Colon (tissue), 2 donors: ENCODE data around the gene KRT6B.
"Not testable (repeated sequence)": the region's sequence is repeated elsewhere in the genome, so short reads cannot be mapped to it uniquely, and the experiment has no call there.

Source experiments
- FAIRE-seq: peaks from 2 replicates; lab custom pipeline; 2012; peaks lifted over from hg19 to GRCh38; lab: Jason Lieb, UNC
- donor health status: control.
- donor health status: control.

Gene KRT6B

GRCh38 chr12:52469853-52470252, 17.9 kb upstream of the KRT6B start:
- no peak for FAIRE-seq

DNA sequence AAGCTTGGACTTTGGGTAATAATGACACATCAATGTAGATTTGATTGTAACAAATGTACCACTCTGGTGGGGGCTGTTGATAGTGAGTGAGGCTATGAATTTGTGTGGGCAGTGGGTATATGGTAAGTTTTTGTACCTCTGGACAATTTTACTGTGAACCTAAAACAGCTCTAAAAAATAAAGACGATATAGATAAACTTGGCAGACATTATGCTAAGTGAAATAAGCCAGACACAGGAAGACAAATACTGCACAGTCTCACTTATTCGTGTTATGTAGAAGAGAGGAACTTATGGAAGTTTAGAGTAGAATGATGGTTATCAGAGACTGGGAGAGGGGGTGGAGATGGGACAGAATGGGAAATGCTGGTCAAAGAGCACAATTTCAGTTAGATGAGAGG, 13.0 kb upstream of the KRT6B start:
- no peak for FAIRE-seq

DNA sequence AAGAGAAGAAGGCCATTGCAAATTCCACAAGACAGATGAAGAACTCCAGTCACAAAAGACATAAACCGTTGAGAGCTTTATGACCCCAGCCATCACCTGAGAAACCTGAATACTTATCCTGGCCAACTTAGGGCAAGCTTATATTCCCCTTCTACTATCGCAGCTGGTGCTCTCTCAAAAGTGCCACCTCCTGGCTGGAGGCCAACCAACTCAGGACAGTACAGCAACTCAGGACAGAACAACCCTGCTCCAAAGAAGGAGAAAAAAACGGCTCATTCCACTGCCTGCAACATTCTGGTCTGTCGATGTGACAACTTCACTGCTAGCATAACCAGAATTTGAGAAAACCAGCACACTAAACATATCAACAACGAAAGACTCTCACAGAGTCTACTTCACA, 9.7 kb upstream of the KRT6B start:
- no peak for FAIRE-seq

- FAIRE-seq = no peak
These were observed 6.9 kb upstream of the KRT6B start for GRCh38 chr12:52458861-52459260.

DNA sequence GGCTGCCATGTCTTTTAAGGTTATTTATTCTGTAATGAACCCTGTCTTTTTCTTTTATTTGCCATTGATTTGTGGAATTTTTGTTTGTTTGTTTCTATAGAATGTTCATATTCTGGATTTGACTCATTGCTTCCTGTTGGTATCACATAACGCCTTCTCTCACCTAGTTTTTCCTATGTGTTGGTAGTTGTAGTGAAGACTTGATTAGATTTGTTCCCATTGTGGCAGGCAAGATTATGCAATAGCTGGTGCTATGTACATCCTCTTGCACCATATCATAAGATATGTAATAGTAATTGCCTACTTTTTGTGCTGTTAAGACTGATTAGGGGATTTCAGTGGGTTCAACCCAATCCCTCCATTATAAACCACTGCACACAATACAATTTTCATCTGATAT, 3.9 kb upstream of the KRT6B start:
- FAIRE-seq = no peak

GRCh38 chr12:52454411-52455201, 2.7 kb upstream of the KRT6B start:
- FAIRE-seq = no peak

GRCh38 chr12:52448228-52448627, 3.7 kb downstream of the KRT6B start:
- FAIRE-seq = no peak

DNA sequence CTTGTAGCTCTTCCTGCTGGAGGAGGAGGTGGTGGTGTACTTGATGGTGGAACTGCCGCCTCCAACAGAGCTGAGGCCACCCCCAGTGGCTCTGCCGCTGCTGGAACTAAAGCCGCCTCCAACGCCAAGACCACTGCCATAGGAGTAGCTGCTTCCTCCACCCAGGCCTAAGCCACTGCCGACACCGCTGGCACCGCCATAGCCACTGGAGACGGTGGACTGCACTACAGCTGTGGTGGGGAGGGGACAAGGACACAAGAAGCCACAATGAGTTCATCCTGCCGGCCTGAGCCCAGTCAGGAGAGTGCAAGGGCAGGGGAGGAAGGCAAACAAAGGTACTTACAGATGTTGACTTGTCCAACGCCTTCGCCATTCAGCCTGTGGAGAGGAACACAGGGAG, 4.8 kb downstream of the KRT6B start:
- FAIRE-seq = not testable (repeated sequence)

GRCh38 chr12:52446367-52447045, 5.4 kb downstream of the KRT6B start:
- no peak for FAIRE-seq

DNA sequence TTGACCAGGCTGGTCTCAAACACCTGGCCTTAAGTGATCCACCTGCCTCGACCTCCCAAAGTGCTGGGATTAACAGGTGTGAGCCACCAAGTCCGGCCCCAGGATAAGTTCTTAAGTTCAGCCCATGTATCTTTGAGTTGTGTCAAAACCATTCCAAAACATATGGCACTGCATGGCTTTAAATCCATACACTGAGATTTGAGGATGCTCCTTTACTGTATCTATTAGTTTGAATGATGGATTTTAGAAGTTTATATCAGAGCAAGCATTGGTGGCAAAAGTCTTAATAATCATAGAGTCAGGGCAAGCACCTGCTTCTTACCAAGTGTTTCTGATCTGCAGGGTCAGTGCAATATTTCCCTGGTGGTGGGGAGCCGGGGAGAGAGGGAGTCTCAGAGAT, 6.1 kb downstream of the KRT6B start:
- no peak for FAIRE-seq

DNA sequence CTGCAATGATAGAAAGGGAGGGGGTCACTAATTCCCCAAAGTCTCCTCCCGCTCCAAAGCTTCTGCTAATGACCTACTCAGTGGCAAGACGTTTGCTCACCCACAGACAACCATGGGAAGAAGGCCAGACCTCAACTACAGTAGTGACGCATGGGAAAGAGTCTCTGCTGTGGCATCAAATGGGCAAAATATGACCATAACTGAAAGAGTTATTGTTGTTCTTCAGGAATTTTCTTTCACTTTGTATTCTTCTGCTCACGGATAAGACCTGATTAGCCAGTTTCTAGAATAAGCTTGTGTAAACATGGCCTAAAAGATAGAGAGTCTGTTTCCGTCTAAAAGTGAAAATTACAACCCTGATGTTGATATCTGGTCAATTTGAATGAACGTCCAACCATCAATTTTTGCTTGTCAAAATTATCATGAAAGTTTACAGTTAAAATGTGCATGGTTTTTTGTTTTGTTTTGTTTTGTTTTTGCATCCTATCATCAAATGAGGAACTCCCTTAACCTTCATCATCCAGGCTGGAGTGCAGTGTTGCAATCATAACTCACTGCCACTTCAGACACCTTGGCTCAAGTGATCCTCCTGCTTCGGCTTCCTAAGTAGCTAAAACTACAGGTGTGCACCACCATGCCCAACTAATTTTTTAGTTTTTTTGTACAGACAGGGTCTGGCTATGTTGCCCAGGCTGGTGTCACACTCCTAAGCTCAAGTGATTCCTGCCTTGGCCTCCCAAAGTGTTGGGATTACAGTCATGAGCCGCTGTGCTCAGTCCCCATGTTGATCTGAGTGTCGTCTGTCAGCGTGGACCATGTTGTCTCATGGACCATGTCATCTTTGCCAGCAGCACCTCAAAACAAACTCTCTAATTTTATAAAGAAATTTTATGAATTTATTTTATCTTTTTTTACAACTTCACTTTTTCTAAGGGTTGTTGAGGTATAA, 7.0 kb downstream of the KRT6B start:
- no peak for FAIRE-seq

DNA sequence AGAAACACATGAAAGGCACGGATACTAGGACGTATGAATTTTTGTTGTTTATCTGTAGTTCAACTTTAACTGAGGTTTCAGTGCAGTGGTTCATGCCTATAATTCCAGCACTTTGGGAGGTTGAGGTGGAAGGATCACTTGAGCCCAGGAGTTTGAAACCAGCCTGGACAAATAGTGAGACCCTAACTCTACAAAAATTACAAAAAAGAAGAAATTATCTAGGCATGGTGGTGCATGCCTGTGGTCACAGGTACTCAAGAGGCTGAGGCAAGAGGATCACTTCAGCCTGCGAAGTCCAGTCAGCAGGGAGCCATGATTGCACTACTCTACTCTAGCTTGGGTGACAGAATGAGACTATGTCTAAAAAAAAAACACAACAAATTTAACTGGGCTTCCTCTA, 8.0 kb downstream of the KRT6B start:
- no peak for FAIRE-seq

- no peak for FAIRE-seq
These were observed 9.3 kb downstream of the KRT6B start for GRCh38 chr12:52442600-52443061.

GRCh38 chr12:52441320-52441911, 10.5 kb downstream of the KRT6B start:
- FAIRE-seq = no peak

DNA sequence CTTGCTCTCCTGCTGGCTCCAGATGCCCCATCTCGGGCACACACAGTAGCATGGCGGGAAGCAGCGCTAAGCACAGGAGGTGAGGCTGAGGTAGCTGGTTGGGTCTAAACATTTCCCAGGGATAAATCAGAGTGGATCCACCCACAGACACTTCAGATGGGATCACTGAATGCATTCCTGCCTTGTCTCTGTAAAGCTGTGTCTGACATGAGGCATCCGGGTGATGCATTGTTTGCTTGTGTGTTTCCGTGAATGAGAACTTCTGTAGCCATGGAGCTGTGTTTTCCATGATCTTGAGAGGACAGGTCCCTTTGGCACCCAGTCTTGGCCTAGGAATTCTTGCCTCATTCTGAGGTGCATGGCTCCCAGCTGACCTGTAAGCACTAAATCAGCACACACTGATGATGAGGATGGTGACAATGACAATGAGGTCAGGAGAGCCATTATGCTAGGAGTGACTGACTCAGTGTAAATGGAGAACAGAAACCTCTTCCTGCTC, 11.1 kb downstream of the KRT6B start:
- FAIRE-seq = no peak

DNA sequence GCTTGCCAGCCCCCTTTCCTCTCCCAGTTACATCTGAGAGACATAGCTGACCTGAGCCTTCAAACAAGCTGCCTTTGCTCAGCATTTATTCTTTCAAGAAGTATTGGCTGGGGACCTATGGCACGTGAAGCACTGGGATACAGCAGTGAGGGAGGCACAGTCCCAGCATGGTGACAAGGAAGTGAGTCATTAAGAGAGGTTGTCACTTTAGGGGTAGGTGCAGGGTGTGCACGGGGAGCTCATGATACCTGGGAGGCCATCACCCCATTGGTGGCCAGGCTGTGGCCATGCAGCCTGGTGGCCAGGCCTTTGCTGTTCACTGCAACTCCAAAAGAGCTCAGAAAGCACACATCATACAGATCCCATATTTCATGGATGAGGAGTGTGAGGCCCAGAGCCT, 12.1 kb downstream of the KRT6B start:
- no peak for FAIRE-seq

GRCh38 chr12:52439420-52439819, 12.5 kb downstream of the KRT6B start:
- no peak for FAIRE-seq

DNA sequence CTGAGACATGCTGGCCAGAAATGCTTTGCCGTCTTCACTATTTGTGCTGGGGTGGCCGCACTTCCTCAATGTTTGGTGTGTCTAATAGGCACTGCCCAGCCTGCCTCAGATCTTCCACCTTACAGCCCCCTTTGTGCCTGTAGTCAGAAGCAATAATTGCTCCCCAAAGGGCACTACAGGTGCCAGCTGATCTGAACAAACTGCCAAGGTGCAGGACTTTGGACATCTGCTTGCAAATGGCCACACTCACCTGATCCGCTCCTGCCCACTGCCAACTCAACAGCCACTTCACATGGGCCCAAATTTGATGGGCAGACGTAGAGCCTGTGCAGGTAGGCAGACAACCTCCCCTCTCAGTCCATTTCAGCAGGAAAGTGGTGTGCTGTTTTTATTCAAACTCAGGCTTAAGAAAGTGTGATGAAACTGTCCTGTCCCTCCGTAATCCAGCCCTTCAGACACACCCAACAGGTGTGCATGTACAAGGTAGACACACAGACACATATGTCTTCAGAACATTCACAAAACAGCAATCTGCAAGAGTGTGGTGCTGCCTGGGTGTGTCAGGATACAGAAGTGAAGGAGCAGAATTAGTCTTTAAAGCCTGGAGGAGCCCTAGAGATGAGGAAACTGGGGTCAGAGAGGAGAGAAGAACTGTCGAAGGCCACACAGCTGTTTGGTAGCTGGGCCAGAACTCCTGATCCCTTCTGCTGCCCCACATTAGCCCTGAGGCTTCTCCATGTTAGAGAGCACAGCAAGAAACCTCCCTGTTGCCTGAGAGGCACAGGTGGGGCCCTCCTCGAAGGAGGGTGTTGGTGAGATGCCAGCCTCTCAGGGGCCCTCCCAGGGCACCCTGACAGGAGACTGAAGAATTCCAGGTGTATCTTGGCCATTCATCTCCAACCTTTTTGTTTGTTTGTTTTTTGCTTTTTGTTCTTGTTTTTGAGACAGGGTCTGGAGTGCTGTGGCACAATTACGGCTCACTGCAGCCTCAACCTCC, 13.3 kb downstream of the KRT6B start:
- no peak for FAIRE-seq

- no peak for FAIRE-seq
These were observed 14.4 kb downstream of the KRT6B start for GRCh38 chr12:52437508-52437907.

DNA sequence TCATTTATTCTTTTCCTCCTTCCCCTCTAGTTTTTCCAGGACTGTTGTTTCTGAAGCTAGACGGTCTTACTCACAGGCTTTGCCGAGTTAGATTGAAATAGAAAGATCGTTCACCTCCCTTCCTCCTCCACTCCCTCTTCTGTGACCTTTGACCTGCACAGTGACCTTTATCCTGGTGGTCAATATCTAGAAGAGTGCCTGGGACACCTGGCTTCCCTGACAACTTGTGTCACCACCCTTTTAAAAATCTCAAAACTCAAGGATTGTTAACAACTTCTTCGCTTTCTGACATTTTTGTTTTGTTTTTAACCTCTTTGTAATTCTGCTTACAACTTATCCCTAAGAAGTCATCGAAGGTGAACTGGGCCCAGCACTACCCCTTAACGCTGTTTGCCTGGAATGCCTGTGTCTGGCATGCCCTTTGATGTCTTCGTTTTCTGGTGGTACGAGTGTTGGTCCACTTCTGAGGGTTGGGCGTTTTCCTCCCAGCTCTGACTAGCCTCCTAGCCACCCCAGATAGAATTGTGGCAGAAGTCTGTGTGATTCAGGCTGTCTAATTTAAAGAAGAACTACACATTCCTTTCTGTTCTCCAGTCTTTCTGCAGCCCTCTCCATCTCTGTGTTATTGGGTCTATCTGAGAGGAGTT, 15.0 kb downstream of the KRT6B start:
- no peak for FAIRE-seq
